HG02840 (cell line): Measurements from ENCODE around the gene PDCD6IP.
A peak's percentile ranks its signal among the peaks of the same experiment; 100 is the strongest.
"Not testable (repeated sequence)": the region's sequence is repeated elsewhere in the genome, so short reads cannot be mapped to it uniquely, and the experiment has no call there.

Experiments
- ATAC-seq: cut with Tn5 transposase; IDR thresholded peaks from one replicate; pipeline ENCODE4 v1.9.1; 2021; ENCODE audit warnings: mild to moderate bottlenecking, moderate library complexity, moderate number of reproducible peaks; ENCODE audit not compliant: unreplicated experiment, low FRiP score

PDCD6IP gene

GRCh38 chr3:33798418-33799201 lies at the start of gene PDCD6IP:
TSS of gene PDCD6IP (plus strand) at chr3:33798630. CDS start at chr3:33798729, 99 bp downstream.
- peak; percentile 90 for ATAC-seq

- no peak for ATAC-seq
Measured at GRCh38 chr3:33749546-33750210, 48.8 kb upstream of the PDCD6IP start.

DNA sequence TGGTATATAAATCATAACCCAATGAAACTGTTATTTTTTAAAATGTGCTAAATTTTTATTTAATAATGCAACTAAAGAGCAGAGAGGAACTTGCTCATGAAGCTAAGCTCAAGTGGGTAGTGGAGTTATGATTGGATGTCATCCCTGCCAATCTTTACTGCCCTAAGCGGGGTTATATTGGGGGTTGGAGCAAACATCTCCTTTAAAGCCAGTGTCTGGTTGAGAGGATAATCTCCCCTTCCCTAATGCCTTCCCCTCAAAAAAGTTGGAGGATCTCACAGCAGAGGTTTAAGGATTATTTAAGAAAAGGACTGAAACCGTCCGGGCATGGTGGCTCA lies 48.2 kb upstream of the PDCD6IP start:
- ATAC-seq: no peak

GRCh38 chr3:33751336-33751735 lies 47.1 kb upstream of the PDCD6IP start:
- no peak for ATAC-seq

GRCh38 chr3:33754391-33754790 lies 44.0 kb upstream of the PDCD6IP start:
- ATAC-seq: not testable (repeated sequence)

GRCh38 chr3:33758281-33758680 lies 40.1 kb upstream of the PDCD6IP start:
- no peak for ATAC-seq

DNA sequence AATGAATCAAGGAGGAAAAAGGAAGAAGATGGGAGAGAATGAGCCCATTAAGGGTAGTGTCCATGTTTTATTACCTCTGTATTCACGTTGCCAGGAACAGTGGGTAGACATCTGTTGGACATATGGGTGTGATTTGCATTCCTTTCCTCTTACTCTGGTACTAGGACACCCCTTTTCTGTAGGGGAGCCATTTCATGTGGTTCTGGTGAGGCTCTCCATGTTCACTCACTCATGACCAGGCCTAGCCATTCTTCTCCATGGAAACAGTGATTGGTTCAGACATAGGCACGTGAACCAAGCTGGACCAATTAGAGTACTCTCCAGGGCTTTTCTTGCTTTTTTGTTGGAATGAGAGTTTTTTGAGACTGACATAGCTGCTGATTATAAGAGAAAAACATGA lies 39.6 kb upstream of the PDCD6IP start:
- ATAC-seq: no peak

- ATAC-seq: no peak
Measured at GRCh38 chr3:33768578-33769330, 29.7 kb upstream of the PDCD6IP start.

DNA sequence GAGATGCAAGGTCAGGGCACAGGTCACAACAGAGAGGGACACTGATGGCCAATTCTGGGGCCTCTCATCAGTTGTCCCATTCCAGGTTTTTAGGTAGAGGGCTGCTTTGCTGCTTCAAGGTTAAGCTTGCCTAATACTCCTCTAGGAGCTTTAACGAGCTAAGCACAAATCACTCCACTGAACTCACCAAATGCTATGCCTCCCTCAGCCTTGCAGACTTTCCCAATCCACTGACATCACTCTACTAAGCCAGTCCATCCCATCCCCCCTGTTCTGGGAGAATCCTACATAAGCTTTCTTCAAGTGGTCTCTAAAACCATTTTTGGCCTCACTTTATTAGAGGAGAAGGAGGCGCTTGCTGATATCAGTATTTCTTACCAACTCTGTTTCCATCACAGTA lies 24.8 kb upstream of the PDCD6IP start:
- ATAC-seq: no peak

- ATAC-seq: no peak
Measured at GRCh38 chr3:33775363-33775762, 23.1 kb upstream of the PDCD6IP start.

GRCh38 chr3:33777996-33778395 lies 20.4 kb upstream of the PDCD6IP start:
- no peak for ATAC-seq

DNA sequence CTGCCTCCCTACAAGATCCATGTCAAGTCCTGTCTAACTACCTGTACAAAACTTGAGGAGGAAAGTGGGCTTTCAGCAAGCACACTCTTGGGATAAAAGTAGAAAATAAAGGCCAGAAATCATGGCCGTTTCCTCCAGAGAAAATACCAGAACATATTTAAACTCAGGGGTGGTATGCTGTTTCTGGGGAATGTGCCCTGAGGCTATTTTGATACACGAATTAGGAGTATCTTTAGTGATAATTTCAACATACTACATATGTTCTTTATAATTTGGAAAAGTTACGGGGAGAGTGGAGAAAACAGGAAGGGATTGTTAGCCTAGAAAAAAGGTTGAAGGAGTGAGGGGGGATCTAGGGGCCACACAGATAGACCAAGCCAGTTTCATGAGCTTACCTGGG lies 18.7 kb upstream of the PDCD6IP start:
- ATAC-seq: no peak

- not testable (repeated sequence) for ATAC-seq
Measured at GRCh38 chr3:33781413-33781812, 17.0 kb upstream of the PDCD6IP start.

- ATAC-seq: no peak
Measured at GRCh38 chr3:33786565-33787327, 11.7 kb upstream of the PDCD6IP start.

DNA sequence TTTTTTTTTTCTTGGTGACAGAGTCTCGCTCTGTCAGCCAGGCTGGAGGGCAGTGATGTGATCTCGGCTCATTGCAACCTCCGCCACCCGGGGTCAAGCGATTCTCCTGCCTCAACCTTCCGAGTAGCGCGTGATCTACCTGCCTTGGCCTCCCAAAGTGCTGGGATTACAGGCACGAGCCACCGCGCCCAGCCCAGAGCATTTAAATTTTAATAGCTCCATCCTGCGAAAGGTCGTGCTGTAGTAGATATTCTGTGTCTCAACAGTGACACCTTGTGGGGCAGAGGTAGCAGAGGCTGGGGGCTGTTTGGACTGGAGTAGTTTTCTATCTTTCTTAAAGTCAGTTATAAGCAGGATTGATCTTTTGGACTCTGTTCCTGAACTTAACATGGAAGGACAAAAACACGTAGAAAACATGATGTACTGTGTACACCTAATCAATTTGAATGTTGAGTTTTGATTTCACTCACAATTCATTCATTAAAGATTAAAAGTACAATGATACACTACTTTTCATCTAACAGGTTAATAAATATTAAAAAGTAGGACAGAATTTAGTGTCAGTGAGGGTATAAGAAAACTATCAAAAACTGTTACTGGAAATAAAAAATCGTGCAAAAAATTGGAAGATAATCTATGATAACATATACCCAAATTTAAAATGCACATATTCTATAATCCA lies 11.0 kb upstream of the PDCD6IP start:
- ATAC-seq: no peak

DNA sequence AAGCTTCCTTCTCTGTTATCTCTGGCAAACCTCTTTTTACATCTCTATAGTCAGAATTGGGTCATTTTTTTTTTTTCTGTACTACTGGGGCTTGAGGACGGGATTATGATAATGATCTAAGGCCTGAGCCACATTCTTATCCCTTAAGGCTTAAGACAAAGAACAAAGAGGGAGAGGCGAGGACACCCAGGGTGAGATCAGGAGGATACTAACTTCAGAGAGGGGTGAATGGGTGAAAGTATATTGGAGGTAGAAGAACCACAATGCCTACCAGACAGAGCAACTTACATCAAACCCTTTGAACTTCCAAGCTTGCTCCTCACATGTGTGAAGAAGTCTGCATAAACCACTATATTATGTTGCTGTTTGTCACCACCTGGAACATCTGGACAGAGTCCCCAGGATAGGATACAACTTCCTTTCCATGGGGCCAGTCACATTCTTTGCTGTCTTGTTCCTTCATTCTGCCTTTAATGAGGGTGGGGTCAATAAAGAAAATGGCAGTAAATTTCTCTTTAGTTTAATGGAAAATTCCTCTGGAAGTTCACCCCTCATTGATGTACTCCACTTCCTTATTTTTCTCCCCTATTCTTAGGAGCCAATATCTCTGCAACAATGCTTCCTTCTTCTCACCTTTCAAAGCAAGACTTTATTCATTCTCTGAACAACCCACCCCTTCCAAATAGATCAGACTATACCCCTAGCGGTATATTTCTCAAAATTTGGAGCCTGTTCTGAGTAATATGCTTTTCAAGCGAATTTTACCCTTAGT lies 9.1 kb upstream of the PDCD6IP start:
- no peak for ATAC-seq

DNA sequence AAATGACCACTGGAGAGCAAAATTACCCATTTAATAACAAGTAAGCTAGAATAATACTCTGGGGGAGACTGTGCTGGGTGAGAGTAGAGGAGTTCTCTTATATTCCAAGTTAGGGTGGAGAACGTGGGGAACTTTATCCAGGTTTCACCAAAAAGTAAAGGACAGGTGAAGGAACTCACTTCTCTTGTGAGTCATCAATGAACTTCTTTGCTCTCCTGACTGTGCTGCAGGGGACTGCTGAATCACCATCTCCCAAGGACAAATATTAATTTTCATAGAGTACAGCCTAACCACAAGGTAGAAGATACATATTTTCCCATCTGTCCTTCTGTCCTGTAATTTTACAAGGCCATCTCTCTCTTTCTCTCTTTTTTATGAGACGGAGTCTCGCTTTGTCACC lies 8.3 kb upstream of the PDCD6IP start:
- ATAC-seq: no peak

DNA sequence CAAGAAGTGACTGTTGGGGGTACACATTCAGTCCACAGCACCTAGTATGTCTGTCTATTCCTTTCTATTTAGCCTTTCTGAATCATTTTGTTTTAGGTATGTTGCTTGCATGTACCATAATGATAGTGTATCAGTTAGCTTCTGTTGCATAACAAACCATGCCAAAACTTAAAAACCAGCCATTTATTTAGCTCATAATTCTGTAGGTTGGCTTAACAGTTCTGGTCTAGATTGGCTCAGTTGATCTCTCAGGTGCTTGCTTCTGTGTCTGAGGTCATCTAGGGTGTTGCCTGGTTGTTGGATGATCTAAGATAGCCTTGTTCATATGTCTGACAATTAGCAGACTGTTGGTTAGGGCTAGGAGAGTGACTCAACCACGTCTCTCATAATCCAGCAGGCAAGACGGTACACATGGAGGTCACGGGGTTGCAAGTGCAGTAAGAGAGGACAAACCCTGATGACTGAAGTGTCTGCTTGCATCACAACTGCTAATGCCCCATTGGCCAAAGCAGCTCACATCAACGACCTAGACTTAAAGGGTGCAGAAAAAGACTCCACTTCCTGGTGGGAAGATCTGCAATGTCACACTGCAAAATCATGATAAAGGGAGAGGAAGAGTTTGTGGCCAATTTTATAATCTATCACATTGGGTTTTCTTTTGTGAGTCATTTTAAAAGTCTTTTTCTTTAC lies 6.8 kb upstream of the PDCD6IP start:
- ATAC-seq: no peak
